Gastroesophageal sphincter (tissue), 3 donors: ENCODE data around the gene TMCC1.

Experiments used
- CTCF ChIP-seq, 4 experiments: fragments of 200-600 bp in 2 of 4; fragments of 450-650 bp in 2 of 4; sonication (generic) in 1 of 4; IDR thresholded peaks; one replicate each; pipeline ENCODE4 v1.5.1; 2017 to 2019; ENCODE audit warnings: antibody characterized with exemption in 4 of 4, mild to moderate bottlenecking in 2 of 4, moderate library complexity in 2 of 4
- EP300 ChIP-seq: sonication (generic); formaldehyde crosslinking; IDR thresholded peaks from one replicate; pipeline ENCODE4 v1.6.1; 2017; ENCODE audit warnings: antibody characterized with exemption, mild to moderate bottlenecking
- POLR2A ChIP-seq, 2 donors: fragments of 450-650 bp; IDR thresholded peaks; one replicate each; pipeline ENCODE4 v1.6.1; 2017; ENCODE audit warnings: antibody characterized with exemption in 2 of 2, mild to moderate bottlenecking in 2 of 2, moderate library complexity in 1 of 2
- POLR2AphosphoS5 ChIP-seq: sonication (generic); formaldehyde crosslinking; IDR thresholded peaks from one replicate; pipeline ENCODE4 v1.6.1; 2017; ENCODE audit warnings: antibody characterized with exemption

DNA sequence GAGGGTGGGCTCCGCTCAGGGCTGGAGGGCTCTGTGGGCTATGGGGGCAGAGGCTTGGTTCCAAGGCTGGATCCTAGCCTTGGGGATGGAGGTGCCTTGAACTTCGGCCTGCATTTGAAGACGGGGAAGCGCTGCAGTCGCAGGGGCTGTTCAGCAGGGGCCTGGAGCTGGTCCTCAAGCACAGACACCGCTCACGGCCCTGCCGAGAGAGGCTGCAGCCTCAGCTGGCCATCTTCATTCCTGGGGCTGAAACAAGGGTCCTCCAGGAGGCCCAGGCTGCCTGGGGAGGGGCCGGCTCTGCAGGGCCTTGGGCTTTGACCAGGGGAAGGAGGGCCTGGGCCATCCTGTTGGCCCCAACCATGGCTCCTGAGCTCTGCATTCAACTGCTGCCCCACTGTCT is 261.5 kb downstream of the TMCC1 start:
- no peak for TF ChIP-seq CTCF (IDR thresholded peaks at IDR 0.05)
- TF ChIP-seq EP300, result no peak
- no peak for TF ChIP-seq POLR2A (IDR thresholded peaks at IDR 0.05)
- TF ChIP-seq POLR2AphosphoS5, result no peak
